Natural killer cell (primary cell): ENCODE data around the gene RUNX3. TPM values are rescaled to one million over a fixed set of nuclear protein-coding genes. Genes with fewer than 3 reads are reported as not detected.

Experiments used
- ATAC-seq, 3 donors: fragments of 150-1000 bp in 2 of 3; fragments of 200-7000 bp in 1 of 3; cut with Tn5 transposase; 1 replicate in 1 of 3; 2 replicates in 2 of 3; pipeline ENCODE4 v1.10.0; 2021; ENCODE audit warnings: mild to moderate bottlenecking in 2 of 3, moderate library complexity in 2 of 3
- DNase-seq, 2 donors: peaks; one replicate each; pipeline versions ENCODE4 v3.0.0 to v3.0.0-alpha.2; 2013 to 2021; ENCODE audit warnings: mixed read lengths in 1 of 2
- H3K27ac ChIP-seq: one replicate; pipeline ENCODE4 v1.5.1; 2013; ENCODE audit warnings: mild to moderate bottlenecking, low read length
- H3K27me3 ChIP-seq: one replicate; pipeline ENCODE4 v1.6.1; 2013; ENCODE audit warnings: low read length; ENCODE audit not compliant: control insufficient read depth, insufficient read depth
- H3K36me3 ChIP-seq: one replicate; pipeline ENCODE4 v1.6.1; 2013; ENCODE audit warnings: low read length; ENCODE audit not compliant: control insufficient read depth, insufficient read depth
- H3K4me1 ChIP-seq: one replicate; pipeline ENCODE4 v1.6.1; 2013; ENCODE audit warnings: low read length; ENCODE audit not compliant: control insufficient read depth, insufficient read depth
- H3K4me3 ChIP-seq: one replicate; pipeline ENCODE4 v1.5.1; 2013; ENCODE audit warnings: low read length
- H3K9me3 ChIP-seq: one replicate; pipeline ENCODE4 v1.6.1; 2013; ENCODE audit warnings: low read length; ENCODE audit not compliant: control insufficient read depth, insufficient read depth
- H3K27ac Mint-ChIP-seq, 2 donors: one replicate each; pipeline ENCODE4 v1.8.0; 2022; ENCODE audit warnings: mild to moderate bottlenecking in 2 of 2, mixed read lengths in 2 of 2, moderate library complexity in 1 of 2
- H3K27me3 Mint-ChIP-seq, 2 donors: one replicate each; pipeline ENCODE4 v1.8.0; 2022; ENCODE audit warnings: low read depth in 2 of 2, mixed read lengths in 2 of 2
- H3K36me3 Mint-ChIP-seq: one replicate; pipeline ENCODE4 v1.8.0; 2022; ENCODE audit warnings: mixed read lengths
- H3K4me1 Mint-ChIP-seq, 2 donors: one replicate each; pipeline ENCODE4 v1.8.0; 2022; ENCODE audit warnings: mixed read lengths in 2 of 2
- H3K4me3 Mint-ChIP-seq: one replicate; pipeline ENCODE4 v1.8.0; 2022; ENCODE audit warnings: mild to moderate bottlenecking, moderate library complexity, mixed read lengths
- H3K9me3 Mint-ChIP-seq, 2 donors: one replicate each; pipeline ENCODE4 v1.8.0; 2022; ENCODE audit warnings: mixed read lengths in 2 of 2
- WGBS: methylation state at CpG from one replicate; pipeline ENCODE4 v1.1.7; 2013; ENCODE audit warnings: missing lambda C conversion rate; ENCODE audit not compliant: insufficient coverage; 5-methylcytosine and 5-hydroxymethylcytosine counted together
- intact Hi-C: fragments of 100-400 bp; cut with micrococcal nuclease; formaldehyde crosslinking; loops from one replicate; pipeline ENCODE4 v1.14.2; 2022
- total RNA-seq, 4 donors: library from RNA; stranded (reverse); fragments of 120-200 nt in 1 of 4; gene quantifications; one replicate each; pipeline versions ENCODE4 v1.2.3 to v1.2.4, GENCODE V29; 2013 to 2022
- TF ChIP-seq, protein P1 (sequence below): fragments of 200-600 bp; IDR thresholded peaks from one replicate; pipeline ENCODE4 v1.8.0; 2022; ENCODE audit warnings: antibody characterized with exemption

RUNX3 gene
- total RNA-seq, 3 donors from 2014 or later (not counting 1 experiment from before 2014, with no cell fraction given) = 537 to 630 (median 601) TPM

GRCh38 chr1:24910751-24911650 lies 19.1 kb downstream of the RUNX3 start:
- DNase-seq = peak; percentile 94 to 95
- H3K4me3 Mint-ChIP-seq = peak overlapping the region; percentile 83
- Histone ChIP-seq H3K36me3 (peaks cover 84% of the 10 kb centered on the region), H3K4me1 (peaks cover 99% of the 10 kb centered on the region), H3K9me3 (no peaks in the 10 kb centered on the region), H3K4me3 (peak overlapping the region; percentile 25), H3K27me3 (no peaks in the 10 kb centered on the region), H3K27ac (peak overlapping the region; percentile 100)
- TF ChIP-seq, protein P1, sequence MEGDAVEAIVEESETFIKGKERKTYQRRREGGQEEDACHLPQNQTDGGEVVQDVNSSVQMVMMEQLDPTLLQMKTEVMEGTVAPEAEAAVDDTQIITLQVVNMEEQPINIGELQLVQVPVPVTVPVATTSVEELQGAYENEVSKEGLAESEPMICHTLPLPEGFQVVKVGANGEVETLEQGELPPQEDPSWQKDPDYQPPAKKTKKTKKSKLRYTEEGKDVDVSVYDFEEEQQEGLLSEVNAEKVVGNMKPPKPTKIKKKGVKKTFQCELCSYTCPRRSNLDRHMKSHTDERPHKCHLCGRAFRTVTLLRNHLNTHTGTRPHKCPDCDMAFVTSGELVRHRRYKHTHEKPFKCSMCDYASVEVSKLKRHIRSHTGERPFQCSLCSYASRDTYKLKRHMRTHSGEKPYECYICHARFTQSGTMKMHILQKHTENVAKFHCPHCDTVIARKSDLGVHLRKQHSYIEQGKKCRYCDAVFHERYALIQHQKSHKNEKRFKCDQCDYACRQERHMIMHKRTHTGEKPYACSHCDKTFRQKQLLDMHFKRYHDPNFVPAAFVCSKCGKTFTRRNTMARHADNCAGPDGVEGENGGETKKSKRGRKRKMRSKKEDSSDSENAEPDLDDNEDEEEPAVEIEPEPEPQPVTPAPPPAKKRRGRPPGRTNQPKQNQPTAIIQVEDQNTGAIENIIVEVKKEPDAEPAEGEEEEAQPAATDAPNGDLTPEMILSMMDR = no peak
- H3K4me1 Mint-ChIP-seq = peaks cover 89 to 94% of the 10 kb centered on the region in 2 donors
- no peaks in the 10 kb centered on the region for H3K9me3 Mint-ChIP-seq
- H3K27me3 Mint-ChIP-seq = no peaks in the 10 kb centered on the region
- intact Hi-C loops = loop anchor here (1.0 to 5.0 kb wide), 8 partner anchors 14 to 188 kb away; no protein-coding TSS in a partner anchor
- peaks cover 24% of the 10 kb centered on the region for H3K36me3 Mint-ChIP-seq
- 30% methylated on average over 18 of the region's 20 CpGs for WGBS
- peak; percentile 64 to 84 (median 70) for ATAC-seq
- H3K27ac Mint-ChIP-seq = peak overlapping the region; percentile 99

- peaks cover 99% of the 10 kb centered on the region for H3K4me1 ChIP-seq
- Mint-ChIP-seq H3K27ac (peak overlapping the region; percentile 99), H3K36me3 (peaks cover 23% of the 10 kb centered on the region)
Observed at GRCh38 chr1:24910210-24910609, 19.9 kb downstream of the RUNX3 start.

DNA sequence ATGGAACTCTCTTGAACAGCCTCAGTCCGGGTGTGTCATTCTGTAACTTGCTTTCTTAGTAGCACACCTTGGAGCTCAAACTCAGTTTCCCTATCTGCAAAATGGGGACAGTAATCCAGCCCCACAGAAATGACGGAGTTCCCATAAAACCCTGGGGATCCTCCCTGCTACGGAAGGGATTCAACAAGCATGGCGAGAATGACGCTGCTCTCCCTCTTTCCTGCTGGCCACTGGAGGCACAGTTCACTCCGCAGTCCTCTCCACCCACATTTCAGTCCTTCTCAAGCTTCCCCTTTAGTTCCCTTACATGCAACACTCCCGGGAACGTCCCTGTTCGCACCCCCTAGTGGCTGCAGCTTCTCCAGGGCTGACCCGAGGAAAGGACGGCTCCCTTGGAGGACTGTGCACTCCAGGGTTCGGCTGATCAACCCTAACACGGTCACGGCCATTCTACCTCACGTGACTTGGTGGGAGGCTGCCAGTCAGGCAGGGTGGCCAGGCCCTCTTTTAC lies 20.6 kb downstream of the RUNX3 start:
- intact Hi-C loops = no loop called here
- TF ChIP-seq, protein P1 = peak; percentile 26
- Mint-ChIP-seq H3K4me1 (peaks cover 74 to 90% of the 10 kb centered on the region in 2 donors), H3K27ac (peak overlapping the region; percentile 99), H3K9me3 (no peaks in the 10 kb centered on the region), H3K36me3 (peaks cover 18% of the 10 kb centered on the region), H3K27me3 (no peaks in the 10 kb centered on the region), H3K4me3 (peak overlapping the region; percentile 89)
- 64% methylated on average over 15 of the region's 15 CpGs for WGBS
- no peak for ATAC-seq
- peak in 1 of 2 donors; percentile 25 for DNase-seq
- H3K9me3 ChIP-seq = no peaks in the 10 kb centered on the region
- no peaks in the 10 kb centered on the region for H3K27me3 ChIP-seq
- H3K4me3 ChIP-seq = no peak overlapping the region
- H3K4me1 ChIP-seq = peaks cover 99% of the 10 kb centered on the region
- H3K27ac ChIP-seq = peak overlapping the region; percentile 100
- H3K36me3 ChIP-seq = peaks cover 94% of the 10 kb centered on the region

More at GRCh38 chr1:24910210-24910609, 19.9 kb downstream of the RUNX3 start:
- no peak for ATAC-seq
- intact Hi-C loops = loop anchor here (2.0 to 5.0 kb wide), 3 partner anchors 53 to 127 kb away; no protein-coding TSS in a partner anchor
- peaks cover 92% of the 10 kb centered on the region for H3K36me3 ChIP-seq
- WGBS = 84% methylated on average over 8 of the region's 9 CpGs
- H3K4me1 Mint-ChIP-seq = peaks cover 82 to 93% of the 10 kb centered on the region in 2 donors
- peak overlapping the region; percentile 100 for H3K27ac ChIP-seq
- no peaks in the 10 kb centered on the region for H3K9me3 Mint-ChIP-seq
- H3K27me3 Mint-ChIP-seq = no peaks in the 10 kb centered on the region
- no peaks in the 10 kb centered on the region for H3K9me3 ChIP-seq
- H3K4me3 Mint-ChIP-seq = peak overlapping the region; percentile 89
- H3K27me3 ChIP-seq = no peaks in the 10 kb centered on the region
- peak overlapping the region; percentile 25 for H3K4me3 ChIP-seq
- TF ChIP-seq, protein P1 = no peak
- no peak for DNase-seq
